Measurements from ENCODE around the gene MYL4. TPM values are rescaled to one million over a fixed set of nuclear protein-coding genes. Genes with fewer than 3 reads are reported as not detected.
"Not testable (repeated sequence)": the region's sequence is repeated elsewhere in the genome, so short reads cannot be mapped to it uniquely, and the experiment has no call there.

MYL4 gene
- total RNA-seq, 1 donor from 2014 or later, result 809 TPM

DNA sequence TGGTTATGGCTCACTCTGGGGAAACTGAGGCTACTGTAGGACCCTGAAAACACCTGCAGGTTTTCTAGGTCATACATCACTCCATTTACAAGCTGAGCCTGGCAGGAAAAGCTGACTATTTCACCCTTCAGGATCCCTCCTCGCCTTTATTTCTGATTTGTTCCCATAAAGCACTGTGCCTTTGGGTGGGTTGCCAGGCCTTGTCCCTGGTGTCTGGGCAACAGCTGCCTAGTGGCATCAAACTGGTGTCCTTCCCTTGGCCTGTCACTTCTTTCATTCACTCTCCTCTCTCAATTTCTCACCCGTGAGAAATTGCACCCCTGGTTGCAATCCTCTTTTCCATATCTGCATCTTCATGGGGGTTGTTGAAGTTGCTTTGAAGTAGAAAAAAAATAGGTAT lies 1.6 kb downstream of the MYL4 start:
- Histone ChIP-seq H3K9me3 (replicated peaks) (no peaks in the 10 kb centered on the region), H3K4me3 (peak overlapping the region; percentile 22), H3K4me1 (peaks cover 33% of the 10 kb centered on the region), H3K36me3 (no peaks in the 10 kb centered on the region), H3K27me3 (ENCODE audit: low read depth) (no peaks in the 10 kb centered on the region), H3K27ac (replicated peaks) (peak overlapping the region; percentile 50)
- TF ChIP-seq, protein P1, sequence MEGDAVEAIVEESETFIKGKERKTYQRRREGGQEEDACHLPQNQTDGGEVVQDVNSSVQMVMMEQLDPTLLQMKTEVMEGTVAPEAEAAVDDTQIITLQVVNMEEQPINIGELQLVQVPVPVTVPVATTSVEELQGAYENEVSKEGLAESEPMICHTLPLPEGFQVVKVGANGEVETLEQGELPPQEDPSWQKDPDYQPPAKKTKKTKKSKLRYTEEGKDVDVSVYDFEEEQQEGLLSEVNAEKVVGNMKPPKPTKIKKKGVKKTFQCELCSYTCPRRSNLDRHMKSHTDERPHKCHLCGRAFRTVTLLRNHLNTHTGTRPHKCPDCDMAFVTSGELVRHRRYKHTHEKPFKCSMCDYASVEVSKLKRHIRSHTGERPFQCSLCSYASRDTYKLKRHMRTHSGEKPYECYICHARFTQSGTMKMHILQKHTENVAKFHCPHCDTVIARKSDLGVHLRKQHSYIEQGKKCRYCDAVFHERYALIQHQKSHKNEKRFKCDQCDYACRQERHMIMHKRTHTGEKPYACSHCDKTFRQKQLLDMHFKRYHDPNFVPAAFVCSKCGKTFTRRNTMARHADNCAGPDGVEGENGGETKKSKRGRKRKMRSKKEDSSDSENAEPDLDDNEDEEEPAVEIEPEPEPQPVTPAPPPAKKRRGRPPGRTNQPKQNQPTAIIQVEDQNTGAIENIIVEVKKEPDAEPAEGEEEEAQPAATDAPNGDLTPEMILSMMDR (IDR thresholded peaks at IDR 0.05; ENCODE audit: borderline replicate concordance), result no peak
- intact Hi-C loops (cut with micrococcal nuclease), result no loop called here
- DNase-seq, result no peak

DNA sequence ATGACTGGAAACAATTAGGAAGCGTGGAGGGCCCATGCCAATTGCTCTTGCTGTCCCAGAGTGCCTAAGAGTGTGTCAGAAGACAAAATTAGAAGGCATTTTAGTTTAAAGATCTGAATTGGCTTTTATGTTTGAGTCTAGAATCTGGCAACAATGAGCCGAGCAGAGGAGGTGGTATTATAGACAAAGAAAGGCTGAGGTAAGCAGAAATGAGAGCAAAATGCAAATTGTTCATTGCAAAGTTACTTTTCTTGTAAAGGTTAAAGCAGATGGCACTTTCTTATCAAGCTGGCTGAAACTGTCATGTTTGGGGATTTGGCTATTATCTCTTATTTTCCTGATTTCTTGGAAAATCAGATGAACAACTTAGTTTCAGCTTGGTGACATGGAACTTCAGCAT lies 3.3 kb downstream of the MYL4 start:
- no peaks in the 10 kb centered on the region for H3K36me3 ChIP-seq

DNA sequence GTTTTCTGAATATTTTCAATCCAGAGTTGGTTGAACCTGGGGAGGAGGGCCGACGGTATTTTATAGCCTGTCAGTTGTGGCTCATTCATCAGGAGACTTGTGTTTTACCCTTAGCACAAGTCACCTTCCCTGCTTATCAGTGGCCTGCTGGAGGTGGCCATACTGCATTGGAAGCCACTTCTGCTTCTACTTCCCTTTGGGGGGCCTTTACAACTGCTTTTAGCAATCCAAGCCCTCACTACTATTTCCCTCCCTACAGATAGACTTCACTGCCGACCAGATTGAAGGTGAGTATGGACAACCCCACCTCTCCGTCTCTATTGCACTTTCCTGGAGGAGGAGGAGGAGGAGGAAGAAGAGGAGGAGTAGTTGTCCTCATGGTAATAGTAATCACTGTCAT lies 4.4 kb downstream of the MYL4 start:
- intact Hi-C loops (cut with micrococcal nuclease), result no loop called here
- Histone ChIP-seq H3K9me3 (replicated peaks) (no peaks in the 10 kb centered on the region), H3K27ac (replicated peaks) (no peak overlapping the region), H3K4me3 (no peak overlapping the region), H3K4me1 (peaks cover 37% of the 10 kb centered on the region), H3K27me3 (ENCODE audit: low read depth) (no peaks in the 10 kb centered on the region), H3K36me3 (no peaks in the 10 kb centered on the region)
- DNase-seq, result no peak
- TF ChIP-seq, protein P1 (IDR thresholded peaks at IDR 0.05; ENCODE audit: borderline replicate concordance), result no peak

More for the DNA sequence above, 3.3 kb downstream of the MYL4 start:
- Histone ChIP-seq H3K4me1 (peaks cover 34% of the 10 kb centered on the region), H3K27me3 (ENCODE audit: low read depth) (no peaks in the 10 kb centered on the region), H3K4me3 (no peak overlapping the region), H3K9me3 (replicated peaks) (no peaks in the 10 kb centered on the region), H3K27ac (replicated peaks) (no peak overlapping the region)
- TF ChIP-seq, protein P1 (IDR thresholded peaks at IDR 0.05; ENCODE audit: borderline replicate concordance), result no peak
- intact Hi-C loops (cut with micrococcal nuclease), result no loop called here
- no peak for DNase-seq

DNA sequence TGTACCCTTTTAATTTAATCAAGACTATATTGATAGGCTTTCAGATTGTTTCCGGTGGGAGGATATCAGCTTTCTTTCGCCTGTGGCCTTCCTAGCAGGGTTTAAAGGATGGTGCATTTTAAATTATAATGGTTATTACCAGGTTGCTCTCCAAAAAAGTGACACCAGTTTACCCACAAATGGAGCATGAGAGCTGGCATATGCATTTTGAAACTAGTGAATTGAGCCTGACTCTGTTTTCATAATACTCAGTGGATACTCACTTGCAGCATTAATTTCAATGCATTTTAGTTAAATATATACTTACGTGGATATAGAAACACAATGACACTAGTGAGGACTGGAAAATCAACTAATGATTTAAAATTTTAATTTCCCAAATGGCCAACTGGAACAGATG lies 5.8 kb downstream of the MYL4 start:
- no peaks in the 10 kb centered on the region for H3K9me3 ChIP-seq (replicated peaks)
- H3K27me3 ChIP-seq (ENCODE audit: low read depth), result no peaks in the 10 kb centered on the region
- TF ChIP-seq, protein P1 (IDR thresholded peaks at IDR 0.05; ENCODE audit: borderline replicate concordance), result no peak
- no peak overlapping the region for H3K27ac ChIP-seq (replicated peaks)
- no peak for DNase-seq
- peaks cover 37% of the 10 kb centered on the region for H3K4me1 ChIP-seq
- intact Hi-C loops (cut with micrococcal nuclease), result no loop called here
- H3K36me3 ChIP-seq, result no peaks in the 10 kb centered on the region
- H3K4me3 ChIP-seq, result no peak overlapping the region

DNA sequence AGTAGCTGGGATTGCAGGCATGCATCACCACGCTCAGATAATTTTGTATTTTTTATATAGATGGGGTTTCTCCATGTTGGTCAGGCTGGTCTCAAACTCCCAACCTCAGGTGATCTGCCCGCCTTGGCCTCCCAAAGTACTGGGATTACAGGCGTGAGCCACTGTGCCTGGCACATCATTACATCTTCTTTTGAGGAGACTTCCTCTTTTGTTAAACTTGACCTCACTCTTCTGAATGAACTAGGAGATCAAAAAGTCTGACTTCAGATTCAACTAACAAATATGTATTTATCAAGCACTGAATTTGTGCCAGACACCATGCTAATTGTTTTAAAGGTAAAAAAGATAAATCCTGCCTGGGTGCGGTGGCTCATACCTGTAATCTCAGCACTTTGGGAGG lies 7.7 kb downstream of the MYL4 start:
- DNase-seq; H3K9me3 ChIP-seq (replicated peaks); intact Hi-C loops (cut with micrococcal nuclease); H3K36me3 ChIP-seq; H3K27ac ChIP-seq (replicated peaks); H3K4me3 ChIP-seq; H3K27me3 ChIP-seq (ENCODE audit: low read depth): not testable (repeated sequence)
- H3K4me1 ChIP-seq, result peaks cover 33% of the 10 kb centered on the region

DNA sequence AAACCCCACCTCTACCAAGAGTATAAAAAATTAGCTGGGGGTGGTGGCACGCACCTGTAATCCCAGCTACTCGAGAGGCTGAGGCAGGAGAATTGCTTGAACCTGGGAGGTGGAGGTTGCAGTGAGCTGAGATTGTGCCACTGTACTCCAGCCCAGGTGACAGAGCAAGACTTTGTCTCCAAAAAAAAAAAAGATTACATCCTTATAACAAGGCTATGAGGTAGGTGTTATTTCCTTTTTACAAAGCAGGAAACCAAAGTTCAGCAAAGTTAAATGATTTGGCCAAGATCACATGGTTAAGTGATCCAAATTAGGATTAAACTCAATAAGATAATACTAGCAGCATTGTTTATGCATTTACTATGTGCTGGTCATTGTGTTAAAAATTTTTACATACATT lies 8.1 kb downstream of the MYL4 start:
- H3K9me3 ChIP-seq (replicated peaks); H3K36me3 ChIP-seq; H3K4me3 ChIP-seq; H3K27ac ChIP-seq (replicated peaks); DNase-seq; H3K27me3 ChIP-seq (ENCODE audit: low read depth); intact Hi-C loops (cut with micrococcal nuclease): not testable (repeated sequence)
- peaks cover 33% of the 10 kb centered on the region for H3K4me1 ChIP-seq
